HUDEP-2 (cell line): ENCODE data around the gene ABHD18.
A peak's percentile ranks its signal among the peaks of the same experiment; 100 is the strongest.
"Not testable (repeated sequence)": the region's sequence is repeated elsewhere in the genome, so short reads cannot be mapped to it uniquely, and the experiment has no call there.

Source experiments
- DNase-seq, 76 experiments: peaks; one replicate each; lab custom pipeline; 2025; ENCODE audit not compliant: unreplicated experiment in 76 of 76; lab: John Stamatoyannopoulos, UW

The ABHD18 gene

DNA sequence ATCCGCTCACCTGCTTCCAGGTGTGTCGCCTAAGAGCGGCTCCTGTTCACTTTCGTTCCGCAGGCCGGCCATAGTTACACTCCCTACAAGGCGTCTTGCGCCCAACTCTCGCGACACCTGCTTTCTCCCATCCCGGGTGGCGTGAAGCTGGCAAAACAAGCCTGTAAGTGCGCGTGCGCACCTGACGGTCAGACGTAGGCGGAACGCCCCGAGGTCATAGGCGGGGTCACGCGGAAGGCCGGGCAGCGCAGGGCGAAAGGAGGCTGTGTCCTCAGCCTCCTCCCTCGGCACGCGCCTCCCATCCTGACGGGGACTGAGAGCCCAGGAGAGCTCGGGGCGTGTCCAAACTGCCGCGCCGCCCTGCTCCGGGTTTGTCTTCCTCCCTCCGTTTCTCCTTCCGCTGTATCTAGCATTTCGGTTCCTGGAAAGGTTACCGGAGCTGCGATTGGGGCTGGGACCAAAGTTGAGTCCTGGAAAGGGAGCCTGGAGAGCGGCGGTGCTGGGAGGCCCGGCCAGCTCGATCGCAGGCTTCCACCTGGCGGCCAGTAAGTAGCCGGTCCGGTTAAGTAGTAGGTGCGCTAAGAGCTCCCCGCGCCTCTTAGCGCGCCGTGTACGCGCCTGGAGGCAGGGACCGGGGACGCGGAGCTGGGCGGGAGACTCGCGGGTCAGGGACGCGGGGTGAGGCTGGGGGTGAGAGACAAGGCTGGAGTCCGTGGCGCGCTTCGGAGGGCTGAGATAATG is at the start of gene ABHD18, which contains the start of gene MFSD8:
ABHD18 (plus strand) TSS at position 345 of the 741 bp plus-strand sequence. CDS start 17,550 bp downstream, outside the sequence.
MFSD8 (minus strand) TSS at position 112 of the 741 bp plus-strand sequence; CDS start at position 72, 40 bp downstream.
- peak in 75 of 76 experiments; percentile 74 to 99 (median 98) for DNase-seq

- DNase-seq, result no peak
Observed at GRCh38 chr4:127916512-127916911, 48.7 kb upstream of the ABHD18 start.

GRCh38 chr4:127917151-127917550 is 48.1 kb upstream of the ABHD18 start:
- no peak for DNase-seq

- no peak for DNase-seq
Observed at GRCh38 chr4:127920521-127920920, 44.7 kb upstream of the ABHD18 start.

- no peak for DNase-seq
Observed at GRCh38 chr4:127922226-127922625, 43.0 kb upstream of the ABHD18 start.

GRCh38 chr4:127925720-127926119 is 39.5 kb upstream of the ABHD18 start:
- not testable (repeated sequence) for DNase-seq

GRCh38 chr4:127930175-127930574 is 35.0 kb upstream of the ABHD18 start:
- no peak for DNase-seq

DNA sequence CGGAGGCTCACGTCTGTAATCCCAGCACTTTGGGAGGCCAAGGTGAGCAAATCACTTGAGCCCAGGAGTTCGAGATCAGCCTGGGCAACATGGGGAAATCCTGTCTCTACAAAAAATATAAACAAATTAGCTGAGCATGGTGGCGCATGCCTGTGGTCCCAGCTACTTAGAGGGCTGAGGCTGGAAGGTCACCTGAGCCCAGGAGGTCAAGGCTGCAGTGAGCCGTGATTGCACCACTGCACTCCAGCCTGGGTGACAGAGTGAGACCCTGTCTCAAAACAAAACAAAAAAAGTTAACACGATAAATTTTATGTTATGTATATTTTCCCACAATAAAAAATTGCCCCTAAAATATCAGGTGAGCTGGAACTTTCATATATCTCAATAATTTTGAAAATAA is 33.4 kb upstream of the ABHD18 start:
- not testable (repeated sequence) for DNase-seq

DNA sequence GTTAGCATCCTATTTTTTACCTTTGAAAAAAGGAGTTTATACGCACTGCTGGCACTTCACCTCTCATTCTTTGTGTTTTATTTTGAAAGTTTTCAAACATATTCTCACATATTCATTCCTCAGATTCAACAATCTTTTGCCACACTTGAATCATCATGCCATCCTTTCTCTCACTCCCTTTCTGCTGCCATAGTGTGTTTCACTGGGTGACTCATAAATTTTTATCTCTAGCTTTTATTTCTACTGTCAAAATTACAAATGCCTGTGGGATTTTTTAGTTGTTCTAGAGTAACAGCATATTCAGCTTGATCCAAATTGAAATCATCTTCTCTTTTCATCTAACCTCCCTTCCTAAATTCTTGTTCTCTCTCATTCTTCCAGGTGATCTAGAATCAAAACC is 28.2 kb upstream of the ABHD18 start:
- DNase-seq, result no peak

DNA sequence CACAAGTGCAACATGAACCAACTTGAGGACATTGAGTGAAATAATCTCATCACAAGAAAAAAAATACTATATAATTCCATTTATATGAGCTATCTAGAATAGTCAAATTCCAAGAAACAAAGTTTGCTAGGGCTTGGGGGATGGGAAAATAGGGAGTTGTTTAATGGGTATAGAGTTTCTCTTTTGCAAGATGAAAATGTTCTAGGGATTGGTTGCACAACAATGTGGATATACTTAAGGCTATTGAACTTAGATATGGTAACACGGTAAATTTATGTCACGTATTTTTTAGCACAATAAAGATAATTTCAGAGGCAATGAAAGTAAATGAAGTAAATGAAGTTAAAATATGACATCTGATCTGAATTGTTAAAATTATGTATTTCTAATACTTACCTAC is 8.1 kb upstream of the ABHD18 start:
- no peak for DNase-seq

GRCh38 chr4:127959794-127960193 is 5.4 kb upstream of the ABHD18 start:
- no peak for DNase-seq

DNA sequence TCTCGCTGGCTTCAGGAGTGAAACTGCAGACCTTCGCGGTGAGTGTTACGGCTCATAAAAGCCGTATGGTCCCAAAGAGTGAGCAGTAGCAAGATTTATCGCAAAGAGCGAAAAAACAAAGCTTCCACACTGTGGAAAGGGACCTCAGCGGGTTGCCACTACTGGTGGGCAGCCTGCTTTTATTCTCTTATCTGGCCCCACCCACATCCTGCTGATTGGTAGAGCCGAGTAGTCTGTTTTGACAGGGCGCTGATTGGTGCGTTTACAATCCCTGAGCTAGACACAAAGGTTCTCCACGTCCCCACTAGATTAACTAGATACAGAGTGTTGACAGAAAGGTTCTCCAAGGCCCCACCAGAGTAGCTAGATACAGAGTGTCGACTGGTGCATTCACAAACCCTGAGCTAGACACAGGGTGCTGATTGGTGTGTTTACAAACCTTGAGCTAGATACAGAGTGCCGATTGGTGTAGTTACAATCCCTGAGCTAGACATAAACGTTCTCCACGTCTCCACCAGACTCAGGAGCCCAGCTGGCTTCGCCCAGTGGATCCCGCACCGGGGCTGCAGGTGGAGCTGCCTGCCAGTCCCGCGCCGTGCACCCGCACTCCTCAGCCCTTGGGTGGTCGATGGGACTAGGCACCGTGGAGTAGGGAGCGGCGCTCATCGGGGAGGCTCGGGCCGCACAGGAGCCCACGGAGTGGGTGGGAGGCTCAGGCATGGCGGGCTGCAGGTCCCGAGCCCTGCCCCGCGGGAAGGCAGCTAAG is 1.4 kb upstream of the ABHD18 start:
- DNase-seq, result not testable (repeated sequence)

DNA sequence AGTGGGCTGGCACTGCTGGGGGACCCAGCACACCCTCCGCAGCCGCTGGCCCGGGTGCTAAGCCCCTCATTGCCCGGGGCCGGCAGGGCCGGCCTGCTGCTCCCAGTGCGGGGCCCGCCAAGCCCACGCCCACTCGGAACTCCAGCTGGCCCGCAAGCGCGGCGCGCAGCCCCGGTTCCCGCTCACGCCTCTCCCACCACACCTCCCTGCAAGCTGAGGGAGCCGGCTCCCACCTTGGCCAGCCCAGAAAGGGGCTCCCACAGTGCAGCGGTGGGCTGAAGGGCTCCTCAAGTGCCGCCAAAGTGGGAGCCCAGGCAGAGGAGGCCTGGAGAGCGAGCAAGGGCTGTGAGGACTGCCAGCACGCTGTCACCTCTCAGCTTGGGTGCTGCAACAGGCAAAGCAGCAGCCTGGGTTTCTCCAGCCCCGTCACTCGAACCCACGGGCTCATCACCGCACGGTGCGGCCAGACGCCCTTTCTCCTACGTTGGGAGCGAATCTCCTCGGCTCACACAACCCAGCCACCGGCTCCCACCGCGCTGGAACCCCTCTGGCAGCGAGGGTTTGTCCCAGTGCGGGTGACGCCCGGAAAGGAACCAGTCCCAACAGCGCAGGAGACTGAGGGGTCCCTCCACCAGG is 662 bp upstream of the ABHD18 start:
- DNase-seq, result peak in 22 of 76 experiments; percentile 14 to 56 (median 36)

DNA sequence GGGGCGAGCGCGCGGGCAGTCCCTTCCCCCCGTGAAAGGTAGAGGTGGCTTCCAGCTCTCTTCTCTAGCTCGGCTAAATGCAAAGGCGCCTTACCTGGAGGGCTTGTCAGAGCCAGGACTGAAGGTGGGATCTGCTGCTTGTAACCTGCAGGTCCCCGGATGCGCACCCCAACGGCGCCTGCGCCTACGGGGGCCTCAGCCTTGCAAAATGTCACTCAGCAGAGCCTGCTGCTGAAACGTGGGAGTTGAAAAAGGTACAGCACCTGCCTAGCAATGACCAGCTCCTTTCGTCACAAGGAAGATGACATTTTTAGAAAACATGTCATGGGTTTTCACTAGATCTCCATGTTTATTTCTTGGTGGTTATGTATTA is 583 bp downstream of the ABHD18 start:
- DNase-seq, result peak in 49 of 76 experiments; percentile 1 to 47 (median 25)

- DNase-seq, result peak in 1 of 76 experiments; percentile 3
Observed at GRCh38 chr4:127967141-127967775, 2.1 kb downstream of the ABHD18 start.

DNA sequence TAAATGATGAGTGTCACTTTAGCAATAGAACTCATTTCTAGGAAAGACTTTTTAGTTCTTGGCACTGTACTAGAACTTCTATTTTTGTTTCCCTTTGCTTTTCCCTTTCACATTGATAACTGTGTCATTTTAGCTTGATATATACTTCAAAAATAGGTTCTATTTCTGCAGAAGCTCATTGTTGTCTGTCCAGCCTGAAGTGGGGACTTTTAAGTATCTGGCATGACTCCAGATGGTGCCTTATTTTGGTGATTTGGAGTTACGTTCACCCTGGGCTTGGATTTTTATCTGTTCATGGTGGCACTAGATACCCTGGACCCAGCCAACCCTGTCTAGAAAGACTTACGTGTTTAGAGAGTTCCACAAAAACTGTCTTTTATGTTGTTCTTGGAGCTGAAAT is 3.4 kb downstream of the ABHD18 start:
- peak in 51 of 76 experiments; percentile 1 to 62 (median 31) for DNase-seq

- not testable (repeated sequence) for DNase-seq
Observed at GRCh38 chr4:127970925-127971324, 5.7 kb downstream of the ABHD18 start.

DNA sequence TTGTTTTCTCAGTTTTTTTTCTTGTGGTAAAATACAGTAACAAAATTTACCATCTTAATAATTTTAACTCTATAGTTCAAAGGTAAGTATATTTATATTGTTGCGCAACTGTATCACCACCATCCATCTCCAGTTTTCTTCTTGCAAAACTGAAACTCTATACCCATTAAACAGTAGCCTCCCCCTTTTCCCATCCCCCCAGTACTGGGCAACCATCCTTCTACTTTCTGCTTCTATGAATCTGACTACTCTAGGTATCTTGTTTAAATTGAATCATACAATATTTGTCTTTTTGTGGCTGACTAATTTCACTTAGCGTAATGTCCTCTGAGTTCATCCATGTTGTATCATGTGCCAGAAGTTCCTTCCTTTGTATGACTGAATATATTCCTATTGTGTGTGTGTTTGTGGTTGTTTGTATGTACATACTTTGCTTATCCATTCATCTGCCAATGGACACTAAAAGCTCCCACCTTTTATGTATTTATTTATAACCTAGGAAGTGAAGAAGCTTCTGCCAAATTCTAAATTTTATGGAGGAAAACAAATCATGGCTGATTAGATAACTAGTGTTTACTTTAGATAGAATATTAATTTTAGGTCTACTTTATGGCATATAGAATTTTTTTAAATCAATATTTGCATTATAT is 10.0 kb downstream of the ABHD18 start:
- DNase-seq, result no peak

DNA sequence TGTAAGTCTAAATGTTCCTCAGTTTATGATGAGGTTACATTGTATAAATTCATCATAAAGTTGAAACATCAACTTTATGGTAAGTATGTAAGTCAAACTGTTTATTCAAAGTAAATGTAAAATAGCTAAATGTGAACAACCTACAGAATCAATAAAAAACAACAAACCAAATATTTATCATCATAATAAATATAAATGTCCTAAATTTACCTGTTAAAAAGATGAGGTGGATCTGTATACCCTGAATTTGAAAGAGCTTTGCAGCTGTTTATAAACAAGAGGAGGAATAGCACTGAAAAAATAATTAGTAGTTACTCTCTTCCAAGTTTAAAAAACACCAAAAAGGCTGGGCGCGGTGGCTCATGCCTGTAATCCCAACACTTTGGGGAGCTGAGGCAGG is 13.7 kb downstream of the ABHD18 start:
- DNase-seq, result no peak

DNA sequence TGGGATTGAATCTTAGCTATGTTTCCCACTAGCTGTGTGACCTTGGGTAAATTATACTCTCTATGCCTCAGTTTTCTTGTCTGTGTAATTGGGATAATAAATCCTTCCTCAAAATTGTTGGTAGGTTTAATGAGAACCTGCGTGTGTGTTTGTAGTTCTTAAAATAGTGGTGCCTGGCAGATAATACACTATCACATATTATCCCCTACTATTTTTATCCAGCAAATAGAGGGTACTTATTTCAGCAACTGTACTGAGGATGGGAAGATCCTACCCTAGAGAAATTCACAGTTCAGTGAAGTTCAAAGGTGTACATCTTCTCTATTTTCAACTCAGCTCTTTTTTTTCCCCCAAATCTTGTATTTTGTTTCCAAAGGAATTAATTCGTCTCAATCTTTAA is 17.2 kb downstream of the ABHD18 start:
- DNase-seq, result no peak
